Panc1 (cell line): ENCODE data around the gene SH2D1B. TPM values are rescaled to one million over a fixed set of nuclear protein-coding genes. Genes with fewer than 3 reads are reported as not detected.

ENCODE experiments used
- ATAC-seq: fragments of 200-7000 bp; cut with Tn5 transposase; 2 replicates; pipeline ENCODE4 v1.9.1; 2020; ENCODE audit warnings: mild to moderate bottlenecking, moderate library complexity
- BruUV-seq: library from RNA; stranded (reverse); fragments of 400-500 nt; replicated peaks from 2 replicates; lab custom pipeline; 2021; lab: Mats Ljungman, UMichigan
- CTCF ChIA-PET: fragments of 300-600 bp; sonication (Branson Sonifier 250); formaldehyde crosslinking; loops from one replicate; lab custom pipeline; 2022; ENCODE audit warnings: antibody characterized with exemption; lab: Charles Lee
- POLR2A ChIA-PET: fragments of 300-600 bp; sonication (Branson Sonifier 250); formaldehyde crosslinking; loops from one replicate; lab custom pipeline; 2022; ENCODE audit warnings: antibody characterized with exemption; lab: Charles Lee
- DNase-seq: peaks from one replicate; pipeline ENCODE4 v3.0.0-alpha.2; 2010; ENCODE audit warnings: low read depth, low spot score
- H3K27ac ChIP-seq: 2 replicates; pipeline ENCODE4 v1.5.1; 2011; ENCODE audit warnings: mild to moderate bottlenecking, low read length, inconsistent platforms
- H3K27me3 ChIP-seq: fragments of 200-500 bp; sonication (Bioruptor generic); 2 replicates; pipeline ENCODE4 v1.6.0; 2014; ENCODE audit warnings: low read length, inconsistent platforms; ENCODE audit not compliant: control insufficient read depth, insufficient read depth
- H3K36me3 ChIP-seq: fragments of 200-500 bp; sonication (Bioruptor generic); 2 replicates; pipeline ENCODE4 v1.5.1; 2014; ENCODE audit warnings: inconsistent platforms, mild to moderate bottlenecking, low read length, moderate library complexity; ENCODE audit not compliant: control insufficient read depth, insufficient read depth
- H3K4me1 ChIP-seq: 2 replicates; pipeline ENCODE4 v1.5.1; 2011; ENCODE audit warnings: inconsistent platforms, mild to moderate bottlenecking, low read length, moderate library complexity; ENCODE audit not compliant: control insufficient read depth, insufficient read depth
- H3K4me3 ChIP-seq, 2 experiments: 2 replicates each; pipeline ENCODE4 v1.5.1; 2011 to 2012; ENCODE audit warnings: low read depth in 2 of 2, low read length in 2 of 2, mild to moderate bottlenecking in 2 of 2, inconsistent platforms in 1 of 2, moderate library complexity in 1 of 2
- H3K9me3 ChIP-seq: fragments of 200-500 bp; sonication (Bioruptor generic); 2 replicates; pipeline ENCODE4 v1.5.1; 2014; ENCODE audit warnings: low read depth, mild to moderate bottlenecking, inconsistent platforms, low read length, moderate library complexity; ENCODE audit not compliant: control insufficient read depth, insufficient read depth
- CTCF ChIP-seq: fragments of 450-650 bp; IDR thresholded peaks from 2 replicates; pipeline ENCODE4 v1.5.1; 2017; ENCODE audit warnings: mild to moderate bottlenecking
- POLR2AphosphoS5 ChIP-seq: IDR thresholded peaks from 2 replicates; pipeline ENCODE4 v1.6.1; 2012; ENCODE audit warnings: mild to moderate bottlenecking, low read depth, low read length, moderate library complexity
- REST ChIP-seq, 2 experiments: IDR thresholded peaks; 2 replicates each; pipeline ENCODE4 v1.6.1; 2011 to 2012; ENCODE audit warnings: low read depth in 2 of 2, control low read depth in 1 of 2, low read length in 1 of 2, mild to moderate bottlenecking in 1 of 2, moderate library complexity in 1 of 2; ENCODE audit not compliant: insufficient read depth in 1 of 2
- SIN3A ChIP-seq: IDR thresholded peaks from 2 replicates; pipeline ENCODE4 v1.6.1; 2012; ENCODE audit warnings: low read depth, mild to moderate bottlenecking, low read length, moderate library complexity, borderline replicate concordance; ENCODE audit not compliant: insufficient read depth
- TCF7L2 ChIP-seq: IDR thresholded peaks from 2 replicates; pipeline ENCODE4 v1.6.1; 2011; ENCODE audit warnings: mild to moderate bottlenecking, low read depth, low read length, inconsistent platforms
- in situ Hi-C: cut with HindIII; loops from 2 replicates; pipeline ENCODE4 v1.10.0; 2016; ENCODE audit warnings: low sequenced_read_pairs, low pct_unique_long_range_greater_than_20kb
- intact Hi-C: fragments of 100-400 bp; cut with micrococcal nuclease; formaldehyde crosslinking; loops from one replicate; pipeline ENCODE4 v1.10.0; 2022; ENCODE audit not compliant: unreplicated experiment
- total RNA-seq: library from RNA; stranded (reverse); gene quantifications from one replicate; pipeline ENCODE4 v1.2.1, GENCODE V29; 2021; ENCODE audit not compliant: unreplicated experiment

SH2D1B gene
- total RNA-seq, 1 experiment from 2014 or later = not detected

GRCh38 chr1:162367772-162368171 is 44.2 kb downstream of the SH2D1B start:
- ATAC-seq (no peak; the same call in 1 of the 2 replicates), DNase-seq (no peak)
- ChIA-PET POLR2A (no interaction called here), CTCF (interaction anchor here (0.5 kb wide), 1 partner anchor 38 kb away, joined by 5 read pairs; no protein-coding TSS in a partner anchor)
- Histone ChIP-seq H3K36me3 (peaks cover 2% of the 10 kb centered on the region; the same call in 1 of the 2 replicates), H3K4me1 (no peaks in the 10 kb centered on the region), H3K27ac (no peak overlapping the region), H3K4me3 (no peak overlapping the region), H3K27me3 (no peaks in the 10 kb centered on the region), H3K9me3 (no peaks in the 10 kb centered on the region)
- TF ChIP-seq REST (IDR thresholded peaks at IDR 0.05; ENCODE audit: insufficient read depth in 1 of 2, low read depth in 2 of 2, low read length in 1 of 2) = no peak
- TF ChIP-seq POLR2AphosphoS5 = no peak
- no peak for TF ChIP-seq TCF7L2
- TF ChIP-seq CTCF = no peak
- BruUV-seq = no TSS peak
- intact Hi-C loops = no loop called here
- in situ Hi-C loops = no loop called here

- DNase-seq (no peak), ATAC-seq (no peak)
- Histone ChIP-seq H3K36me3 (peaks cover 2% of the 10 kb centered on the region; the same call in 1 of the 2 replicates), H3K4me3 (no peak overlapping the region), H3K27ac (no peak overlapping the region), H3K9me3 (no peaks in the 10 kb centered on the region), H3K4me1 (no peaks in the 10 kb centered on the region), H3K27me3 (no peaks in the 10 kb centered on the region)
- CTCF ChIA-PET = no interaction called here
- BruUV-seq = no TSS peak
- TF ChIP-seq POLR2AphosphoS5 = no peak
- TF ChIP-seq SIN3A = no peak
- no peak for TF ChIP-seq TCF7L2
- TF ChIP-seq REST (IDR thresholded peaks at IDR 0.05; ENCODE audit: insufficient read depth in 1 of 2, low read depth in 2 of 2, low read length in 1 of 2) = no peak
- no peak for TF ChIP-seq CTCF
- POLR2A ChIA-PET = no interaction called here
- in situ Hi-C loops = no loop called here
- intact Hi-C loops = no loop called here
Observed at GRCh38 chr1:162367073-162367472, 44.9 kb downstream of the SH2D1B start.
